ENCODE data around the gene MYH10.

DNA sequence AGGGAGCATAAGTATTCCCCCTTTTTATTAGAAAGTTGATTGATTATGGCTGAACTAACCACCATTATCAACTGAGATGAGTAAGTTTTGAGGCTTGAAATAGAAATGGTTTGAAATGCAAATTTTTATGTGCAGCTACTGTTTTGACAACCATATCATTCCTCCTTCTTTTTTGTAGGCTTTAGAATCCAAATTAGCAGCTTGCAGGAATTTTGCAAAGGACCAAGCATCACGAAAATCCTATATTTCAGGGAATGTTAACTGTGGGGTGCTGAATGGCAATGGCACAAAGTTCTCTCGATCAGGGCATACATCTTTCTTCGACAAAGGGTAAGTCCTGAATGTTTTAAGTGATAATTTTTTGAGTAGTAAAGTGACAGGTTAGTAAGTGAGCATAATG lies 170.7 kb downstream of the MYH10 start:
- TF ChIP-seq, protein P1, sequence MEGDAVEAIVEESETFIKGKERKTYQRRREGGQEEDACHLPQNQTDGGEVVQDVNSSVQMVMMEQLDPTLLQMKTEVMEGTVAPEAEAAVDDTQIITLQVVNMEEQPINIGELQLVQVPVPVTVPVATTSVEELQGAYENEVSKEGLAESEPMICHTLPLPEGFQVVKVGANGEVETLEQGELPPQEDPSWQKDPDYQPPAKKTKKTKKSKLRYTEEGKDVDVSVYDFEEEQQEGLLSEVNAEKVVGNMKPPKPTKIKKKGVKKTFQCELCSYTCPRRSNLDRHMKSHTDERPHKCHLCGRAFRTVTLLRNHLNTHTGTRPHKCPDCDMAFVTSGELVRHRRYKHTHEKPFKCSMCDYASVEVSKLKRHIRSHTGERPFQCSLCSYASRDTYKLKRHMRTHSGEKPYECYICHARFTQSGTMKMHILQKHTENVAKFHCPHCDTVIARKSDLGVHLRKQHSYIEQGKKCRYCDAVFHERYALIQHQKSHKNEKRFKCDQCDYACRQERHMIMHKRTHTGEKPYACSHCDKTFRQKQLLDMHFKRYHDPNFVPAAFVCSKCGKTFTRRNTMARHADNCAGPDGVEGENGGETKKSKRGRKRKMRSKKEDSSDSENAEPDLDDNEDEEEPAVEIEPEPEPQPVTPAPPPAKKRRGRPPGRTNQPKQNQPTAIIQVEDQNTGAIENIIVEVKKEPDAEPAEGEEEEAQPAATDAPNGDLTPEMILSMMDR (IDR thresholded peaks at IDR 0.05; ENCODE audit: low read length): no peak
- no peak for TF ChIP-seq EZH2 (IDR thresholded peaks at IDR 0.05; ENCODE audit: borderline replicate concordance, low read length)

Measured in OCI-LY1 (cell line).